A673 (cell line): ENCODE data around the gene SIK3. TPM values are rescaled to one million over a fixed set of nuclear protein-coding genes. Genes with fewer than 3 reads are reported as not detected.

Experiments
- BruUV-seq: library from RNA; stranded (reverse); fragments of 400-500 nt; replicated peaks from 2 replicates; lab custom pipeline; 2021; lab: Mats Ljungman, UMichigan
- CTCF ChIA-PET: fragments of 300-600 bp; sonication (Branson Sonifier 250); formaldehyde crosslinking; loops from one replicate; lab custom pipeline; 2022; ENCODE audit warnings: antibody characterized with exemption; lab: Charles Lee
- POLR2A ChIA-PET: fragments of 300-600 bp; sonication (Branson Sonifier 250); formaldehyde crosslinking; loops from one replicate; lab custom pipeline; 2022; ENCODE audit warnings: antibody characterized with exemption; ENCODE audit not compliant: low non-redundant PET; lab: Charles Lee
- DNase-seq: peaks from one replicate; pipeline ENCODE4 v3.0.0-alpha.2; 2015; ENCODE audit warnings: low spot score
- H3K27ac ChIP-seq: fragments of 200-600 bp; sonication (generic); 2 replicates; pipeline ENCODE4 v1.5.1; 2016; ENCODE audit warnings: mixed run types, low read depth, mild to moderate bottlenecking, mixed read lengths, antibody characterized with exemption, low read length; ENCODE audit not compliant: poor library complexity, severe bottlenecking
- H3K27me3 ChIP-seq: fragments of 200-600 bp; sonication (generic); replicated peaks from 2 replicates; pipeline ENCODE4 v1.6.1; 2017; ENCODE audit warnings: mixed run types, low read depth, mild to moderate bottlenecking, mixed read lengths, antibody characterized with exemption, low read length; ENCODE audit not compliant: insufficient read depth, poor library complexity
- H3K36me3 ChIP-seq: fragments of 200-600 bp; sonication (generic); 2 replicates; pipeline ENCODE4 v1.6.1; 2016; ENCODE audit warnings: mixed run types, mild to moderate bottlenecking, mixed read lengths, antibody characterized with exemption, low read length; ENCODE audit not compliant: insufficient read depth, poor library complexity, severe bottlenecking
- H3K4me1 ChIP-seq: fragments of 200-600 bp; sonication (generic); 2 replicates; pipeline ENCODE4 v1.6.1; 2017; ENCODE audit warnings: mixed run types, mild to moderate bottlenecking, mixed read lengths, antibody characterized with exemption, low read length; ENCODE audit not compliant: insufficient read depth, poor library complexity, severe bottlenecking
- H3K4me3 ChIP-seq: fragments of 200-600 bp; sonication (generic); 2 replicates; pipeline ENCODE4 v1.5.1; 2016; ENCODE audit warnings: low read depth, mixed run types, mild to moderate bottlenecking, mixed read lengths, low read length; ENCODE audit not compliant: poor library complexity, severe bottlenecking
- H3K9me3 ChIP-seq: fragments of 200-600 bp; sonication (generic); 2 replicates; pipeline ENCODE4 v1.6.1; 2016; ENCODE audit warnings: mixed run types, low read depth, mild to moderate bottlenecking, mixed read lengths, antibody characterized with exemption, low read length; ENCODE audit not compliant: poor library complexity, severe bottlenecking
- CTCF ChIP-seq: fragments of 300-800, 200-600 bp; sonication (generic); conservative IDR thresholded peaks from 2 replicates; pipeline ENCODE4 v1.5.1; 2017; ENCODE audit warnings: low read depth, mild to moderate bottlenecking, antibody characterized with exemption, low read length, moderate library complexity, mixed read lengths
- EZH2 ChIP-seq: fragments of 200-600 bp; sonication (generic); IDR thresholded peaks from 2 replicates; pipeline ENCODE4 v1.6.1; 2017; ENCODE audit warnings: borderline replicate concordance, low read depth, mild to moderate bottlenecking, mixed read lengths, antibody characterized with exemption, low read length; ENCODE audit not compliant: poor library complexity, severe bottlenecking
- intact Hi-C: fragments of 100-400 bp; cut with micrococcal nuclease; formaldehyde crosslinking; loops from one replicate; pipeline ENCODE4 v1.10.0; 2022; ENCODE audit not compliant: unreplicated experiment
- total RNA-seq: library from RNA; stranded (reverse); gene quantifications from 2 replicates; pipeline ENCODE4 v1.2.3, GENCODE V29; 2021

The SIK3 gene
- total RNA-seq, 1 experiment from 2014 or later, result 81.7 TPM

GRCh38 chr11:116927163-116927974 lies 170.9 kb downstream of the SIK3 start:
- POLR2A ChIA-PET, result interaction anchor here (0.7 kb wide), 1 partner anchor 15 kb away, joined by 7 read pairs; no protein-coding TSS in a partner anchor

GRCh38 chr11:116925050-116925449 lies 173.2 kb downstream of the SIK3 start:
- H3K4me1 ChIP-seq, result peaks cover 8% of the 10 kb centered on the region
- no TSS peak for BruUV-seq
- CTCF ChIA-PET, result no interaction called here
- H3K4me3 ChIP-seq, result no peak overlapping the region
- intact Hi-C loops, result no loop called here
- no peak for TF ChIP-seq EZH2
- TF ChIP-seq CTCF, result no peak
- H3K27ac ChIP-seq, result no peak overlapping the region
- H3K27me3 ChIP-seq, result no peaks in the 10 kb centered on the region
- DNase-seq, result no peak
- H3K9me3 ChIP-seq, result no peaks in the 10 kb centered on the region
- H3K36me3 ChIP-seq, result peaks cover 18% of the 10 kb centered on the region
- POLR2A ChIA-PET, result no interaction called here

More at GRCh38 chr11:116927163-116927974, 170.9 kb downstream of the SIK3 start:
- CTCF ChIA-PET, result interaction anchor here (0.5 to 0.7 kb wide), 4 partner anchors 18 to 181 kb away, joined by 3 to 11 read pairs (median 4); no protein-coding TSS in a partner anchor
- Histone ChIP-seq H3K27ac (no peak overlapping the region), H3K9me3 (no peaks in the 10 kb centered on the region), H3K4me1 (peaks cover 31% of the 10 kb centered on the region), H3K36me3 (peaks cover 18% of the 10 kb centered on the region), H3K27me3 (no peaks in the 10 kb centered on the region), H3K4me3 (no peak overlapping the region)
- peak; percentile 52 for DNase-seq
- TF ChIP-seq EZH2, result no peak
- peak; percentile 55 for TF ChIP-seq CTCF
- no TSS peak for BruUV-seq
- intact Hi-C loops, result no loop called here

GRCh38 chr11:116918925-116919655 lies 179.1 kb downstream of the SIK3 start:
- Histone ChIP-seq H3K27ac (no peak overlapping the region), H3K27me3 (no peaks in the 10 kb centered on the region), H3K4me3 (no peak overlapping the region), H3K9me3 (no peaks in the 10 kb centered on the region), H3K36me3 (peaks cover 1% of the 10 kb centered on the region), H3K4me1 (peaks cover 9% of the 10 kb centered on the region)
- no TSS peak for BruUV-seq
- CTCF ChIA-PET, result no interaction called here
- TF ChIP-seq CTCF, result no peak
- no peak for TF ChIP-seq EZH2
- intact Hi-C loops, result no loop called here
- DNase-seq, result no peak
- POLR2A ChIA-PET, result no interaction called here
